IMR-90 (cell line): ENCODE data around the gene MTNR1B. TPM values are rescaled to one million over a fixed set of nuclear protein-coding genes. Genes with fewer than 3 reads are reported as not detected.

Experiments
- ATAC-seq: fragments of 200-7000 bp; cut with Tn5 transposase; 2 replicates; pipeline ENCODE4 v1.9.1; 2020; ENCODE audit warnings: low read depth, mild to moderate bottlenecking, moderate library complexity
- BruUV-seq: library from RNA; stranded (reverse); fragments of 400-500 nt; replicated peaks from 2 replicates; lab custom pipeline; 2021; lab: Mats Ljungman, UMichigan
- CTCF ChIA-PET: fragments of 300-600 bp; formaldehyde crosslinking; extraction: SDS; loops from one replicate; lab custom pipeline; 2021; ENCODE audit warnings: antibody characterized with exemption; lab: Yijun Ruan, JAX
- POLR2A ChIA-PET: fragments of 300-600 bp; sonication (Branson Sonifier 250); formaldehyde crosslinking; loops from one replicate; lab custom pipeline; 2022; ENCODE audit warnings: antibody characterized with exemption; ENCODE audit not compliant: unreplicated experiment; lab: Charles Lee
- DNase-seq: peaks from one replicate; pipeline ENCODE4 v3.0.0; 2013
- H2AFZ ChIP-seq: replicated peaks from 2 replicates; pipeline ENCODE3; 2013; ENCODE audit warnings: low read length, mild to moderate bottlenecking; ENCODE audit not compliant: poor library complexity
- H2AK5ac ChIP-seq: 2 replicates; pipeline ENCODE4 v1.6.1; 2013; ENCODE audit warnings: low read depth, low read length, inconsistent platforms
- H2AK9ac ChIP-seq: replicated peaks from 2 replicates; pipeline ENCODE3; 2013; ENCODE audit warnings: mild to moderate bottlenecking, low read depth, low read length, moderate library complexity; ENCODE audit not compliant: poor library complexity
- H2BK120ac ChIP-seq: 2 replicates; pipeline ENCODE4 v1.6.1; 2013; ENCODE audit warnings: low read depth, low read length, inconsistent platforms
- H2BK15ac ChIP-seq: 3 replicates; pipeline ENCODE4 v1.6.1; 2013; ENCODE audit warnings: low read depth, low read length, inconsistent platforms
- H2BK20ac ChIP-seq: 2 replicates; pipeline ENCODE4 v1.6.1; 2013; ENCODE audit warnings: low read depth, mild to moderate bottlenecking, inconsistent platforms, low read length, moderate library complexity
- H2BK5ac ChIP-seq: 2 replicates; pipeline ENCODE4 v1.6.1; 2013; ENCODE audit warnings: mild to moderate bottlenecking, low read depth, low read length, inconsistent platforms; ENCODE audit not compliant: poor library complexity, severe bottlenecking
- H3K14ac ChIP-seq: replicated peaks from 2 replicates; pipeline ENCODE4 v1.6.1; 2013; ENCODE audit warnings: low read depth, low read length, inconsistent platforms
- H3K18ac ChIP-seq: 2 replicates; pipeline ENCODE4 v1.6.1; 2013; ENCODE audit warnings: low read depth, low read length, control low read depth
- H3K23ac ChIP-seq: 2 replicates; pipeline ENCODE4 v1.6.1; 2013; ENCODE audit warnings: low read depth, low read length, inconsistent platforms
- H3K27ac ChIP-seq: 2 replicates; pipeline ENCODE4 v1.5.1; 2013; ENCODE audit warnings: mild to moderate bottlenecking, control low read depth, low read length; ENCODE audit not compliant: insufficient read depth
- H3K27me3 ChIP-seq: 2 replicates; pipeline ENCODE4 v1.6.1; 2013; ENCODE audit warnings: low read length; ENCODE audit not compliant: control insufficient read depth, insufficient read depth
- H3K36me3 ChIP-seq: 2 replicates; pipeline ENCODE4 v1.6.1; 2013; ENCODE audit warnings: low read length, mixed read lengths; ENCODE audit not compliant: control insufficient read depth, insufficient read depth
- H3K4ac ChIP-seq: 2 replicates; pipeline ENCODE4 v1.6.1; 2013; ENCODE audit warnings: low read depth, low read length, inconsistent platforms
- H3K4me1 ChIP-seq: 2 replicates; pipeline ENCODE4 v1.6.1; 2013; ENCODE audit warnings: low read length, mixed read lengths; ENCODE audit not compliant: control insufficient read depth, insufficient read depth
- H3K4me2 ChIP-seq: 2 replicates; pipeline ENCODE4 v1.6.1; 2013; ENCODE audit warnings: low read depth, mild to moderate bottlenecking, control low read depth, low read length, moderate library complexity
- H3K4me3 ChIP-seq: 2 replicates; pipeline ENCODE4 v1.5.1; 2013; ENCODE audit warnings: low read depth, mild to moderate bottlenecking, control low read depth, low read length, moderate library complexity; ENCODE audit not compliant: insufficient read depth
- H3K56ac ChIP-seq: 2 replicates; pipeline ENCODE4 v1.6.1; 2013; ENCODE audit warnings: low read length, inconsistent platforms; ENCODE audit not compliant: insufficient read depth; ENCODE audit errors: extremely low read depth
- H3K79me1 ChIP-seq, 2 experiments: 2 replicates each; pipeline ENCODE4 v1.6.1; 2013; ENCODE audit warnings: low read length in 2 of 2, inconsistent platforms in 1 of 2, low read depth in 1 of 2
- H3K9ac ChIP-seq: 2 replicates; pipeline ENCODE4 v1.6.1; 2013; ENCODE audit warnings: low read depth, low read length, control low read depth
- H3K9me1 ChIP-seq: 2 replicates; pipeline ENCODE4 v1.6.1; 2013; ENCODE audit warnings: low read length, inconsistent platforms; ENCODE audit not compliant: insufficient read depth
- H3K9me3 ChIP-seq: 2 replicates; pipeline ENCODE4 v1.6.1; 2013; ENCODE audit warnings: low read length; ENCODE audit not compliant: control insufficient read depth, insufficient read depth
- H4K20me1 ChIP-seq: 2 replicates; pipeline ENCODE4 v1.6.1; 2013; ENCODE audit warnings: low read length, inconsistent platforms; ENCODE audit not compliant: insufficient read depth
- H4K5ac ChIP-seq: 2 replicates; pipeline ENCODE4 v1.6.1; 2013; ENCODE audit warnings: mild to moderate bottlenecking, low read depth, low read length, control low read depth
- H4K8ac ChIP-seq, 2 experiments: 2 replicates each; pipeline ENCODE4 v1.6.1; 2013; ENCODE audit warnings: low read depth in 2 of 2, low read length in 2 of 2, control low read depth in 1 of 2, inconsistent platforms in 1 of 2
- H4K91ac ChIP-seq: 2 replicates; pipeline ENCODE4 v1.6.1; 2013; ENCODE audit warnings: low read depth, low read length, inconsistent platforms; ENCODE audit not compliant: insufficient read depth
- CEBPB ChIP-seq: IDR thresholded peaks from 2 replicates; pipeline ENCODE4 v1.6.1; 2012; ENCODE audit warnings: low read depth, low read length, improper control_type of control experiment
- CTCF ChIP-seq: conservative IDR thresholded peaks from 2 replicates; pipeline ENCODE4 v1.5.1; 2012; ENCODE audit warnings: mild to moderate bottlenecking, low read depth, low read length, improper control_type of control experiment
- MAFK ChIP-seq: IDR thresholded peaks from 2 replicates; pipeline ENCODE4 v1.6.1; 2012; ENCODE audit warnings: low read depth, low read length, improper control_type of control experiment
- POLR2A ChIP-seq: IDR thresholded peaks from 2 replicates; pipeline ENCODE4 v1.6.1; 2012; ENCODE audit warnings: mild to moderate bottlenecking, low read depth, low read length
- RCOR1 ChIP-seq: IDR thresholded peaks from 2 replicates; pipeline ENCODE4 v1.6.1; 2012; ENCODE audit warnings: mild to moderate bottlenecking, low read length, improper control_type of control experiment; ENCODE audit not compliant: insufficient replicate concordance
- RFX5 ChIP-seq: IDR thresholded peaks from 2 replicates; pipeline ENCODE4 v1.8.0; 2012; ENCODE audit warnings: low read depth, mild to moderate bottlenecking, low read length, moderate library complexity
- WGBS, 2 experiments: methylation state at CpG; one replicate each; pipeline versions ENCODE4 v1.1.5 to v1.1.7; 2013; ENCODE audit warnings: missing lambda C conversion rate in 2 of 2; ENCODE audit not compliant: insufficient read length in 1 of 2; ENCODE audit errors: extremely low coverage in 2 of 2; 5-methylcytosine and 5-hydroxymethylcytosine counted together
- dilution Hi-C: fragments of 300-500 bp; cut with HindIII; formaldehyde crosslinking; loops from one replicate; pipeline ENCODE4 v1.14.3; 2018; ENCODE audit warnings: low sequenced_read_pairs; ENCODE audit not compliant: unreplicated experiment
- in situ Hi-C: fragments of 300-500 bp; cut with MboI; formaldehyde crosslinking; loops from 3 replicates; pipeline ENCODE4 v1.14.3; 2019; ENCODE audit warnings: low sequenced_read_pairs, inconsistent platforms, mixed read lengths
- intact Hi-C: fragments of 100-400 bp; cut with micrococcal nuclease; formaldehyde crosslinking; loops from 2 replicates; pipeline ENCODE4 v1.10.0; 2022
- polyA plus RNA-seq, 3 experiments: library from polyadenylated mRNA; depleted of rRNA; stranded (reverse); fragments of >200 nt; gene quantifications; 2 replicates each; pipeline ENCODE4 v1.2.3, GENCODE V29; 2012; ENCODE audit warnings: low replicate concordance in 1 of 3
- total RNA-seq: library from RNA; depleted of rRNA; stranded (reverse); fragments of >200 nt; gene quantifications from 2 replicates; pipeline ENCODE4 v1.2.3, GENCODE V29; 2012

MTNR1B gene
- total and polyA plus RNA-seq, 2 of the 4 experiments (the other 2 are of a cell fraction): under 0.01 to 0.07 TPM

- ATAC-seq (no peak), DNase-seq (no peak)
- Histone ChIP-seq H2AFZ (no peak overlapping the region), H4K20me1 (no peaks in the 10 kb centered on the region), H3K14ac (no peak overlapping the region), H3K9me1 (no peaks in the 10 kb centered on the region), H3K18ac (no peak overlapping the region), H4K8ac (no peak overlapping the region), H3K27me3 (no peaks in the 10 kb centered on the region), H2AK9ac (no peak overlapping the region), H3K36me3 (no peaks in the 10 kb centered on the region), H2BK15ac (no peak overlapping the region), H3K56ac (no peak overlapping the region), H3K79me1 (no peaks in the 10 kb centered on the region), H3K9ac (no peak overlapping the region), H3K27ac (no peak overlapping the region), H3K4me3 (no peak overlapping the region), H2BK120ac (no peak overlapping the region), H3K23ac (no peak overlapping the region), H2BK20ac (no peak overlapping the region), H2BK5ac (no peak overlapping the region), H3K4me1 (no peaks in the 10 kb centered on the region), H2AK5ac (no peak overlapping the region), H3K9me3 (no peaks in the 10 kb centered on the region; the same call in 1 of the 2 replicates), H3K4me2 (no peak overlapping the region), H4K91ac (no peak overlapping the region), H4K5ac (no peak overlapping the region), H3K4ac (no peak overlapping the region)
- no peak for TF ChIP-seq RFX5
- TF ChIP-seq CTCF: no peak
- TF ChIP-seq CEBPB: no peak
- TF ChIP-seq POLR2A: no peak
- TF ChIP-seq RCOR1: no peak
- no peak for TF ChIP-seq MAFK
- no CpG with 5 or more reads among the region's 1 CpG for WGBS, 2 experiments
- no TSS peak for BruUV-seq
- ChIA-PET CTCF (no interaction called here), POLR2A (no interaction called here)
- in situ Hi-C loops: no loop called here
- dilution Hi-C loops: no loop called here
- intact Hi-C loops: no loop called here
Measured at GRCh38 chr11:92922731-92923130, 46.7 kb upstream of the MTNR1B start.
